Measurements from ENCODE around the gene DCP1B.

DCP1B gene

DNA sequence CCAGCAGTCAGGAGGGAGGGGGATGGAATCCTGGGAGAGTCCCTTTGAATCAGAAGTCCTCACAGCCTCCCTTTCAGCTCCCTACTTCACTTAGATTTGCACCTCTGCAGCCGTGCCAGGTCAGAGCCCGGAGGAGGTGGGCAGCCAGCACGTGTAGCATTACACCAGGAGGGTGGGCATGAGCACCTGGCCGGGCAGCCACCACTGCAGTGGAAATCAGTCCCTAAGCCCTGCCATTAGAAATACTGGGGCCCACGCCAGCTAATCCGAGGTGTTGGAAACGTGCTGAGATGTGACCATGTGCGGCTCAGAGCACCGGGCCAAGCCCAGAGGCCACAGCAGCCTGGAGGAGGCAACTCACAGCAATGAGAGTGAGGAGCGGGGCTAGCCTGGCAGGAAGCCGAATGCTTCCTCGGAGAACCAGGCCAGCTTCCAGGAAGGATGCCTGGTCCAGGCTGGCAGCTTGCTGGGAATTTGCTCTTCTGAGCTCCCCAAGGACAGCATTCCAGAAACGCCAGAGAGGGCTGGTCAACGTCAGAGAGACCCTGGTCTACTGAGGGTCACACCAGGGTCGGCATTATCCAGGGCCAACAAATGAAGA is 76.4 kb downstream of the DCP1B start:
- H3K27me3 ChIP-seq (replicated peaks): peaks cover 9% of the 10 kb centered on the region

DNA sequence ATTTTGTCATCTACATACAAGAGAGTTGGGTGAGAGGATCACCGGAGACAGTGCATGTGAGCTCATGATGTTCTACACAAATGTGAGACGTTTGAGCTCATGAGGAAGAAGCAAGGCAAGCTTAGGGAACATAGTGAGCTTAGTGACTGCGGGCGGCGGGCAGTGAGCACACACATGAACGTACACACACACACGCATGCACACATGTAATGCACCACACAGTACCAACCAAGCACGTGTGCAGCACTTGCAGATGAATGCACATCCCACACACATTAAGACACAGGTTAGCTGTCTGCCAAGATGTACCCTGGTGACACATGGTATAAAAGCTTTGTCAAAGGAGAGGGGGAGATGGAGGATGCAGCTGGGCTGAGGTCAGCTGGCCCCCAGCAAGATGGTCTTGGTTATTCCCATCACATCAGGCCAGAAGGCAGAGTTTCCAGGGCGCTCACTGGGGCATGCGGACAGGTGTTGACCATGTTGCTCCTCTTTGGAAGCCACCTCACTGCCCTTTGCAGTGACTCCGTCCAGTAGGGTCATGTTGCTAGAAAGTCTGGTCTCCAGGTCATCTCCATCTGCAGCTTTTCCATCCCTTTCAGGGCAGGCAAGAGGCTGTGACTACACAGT is 77.1 kb downstream of the DCP1B start:
- H3K27me3 ChIP-seq (replicated peaks): peaks cover 9% of the 10 kb centered on the region
- no peak overlapping the region for H3K27ac ChIP-seq
- no peak for DNase-seq
- TF ChIP-seq, protein P1, sequence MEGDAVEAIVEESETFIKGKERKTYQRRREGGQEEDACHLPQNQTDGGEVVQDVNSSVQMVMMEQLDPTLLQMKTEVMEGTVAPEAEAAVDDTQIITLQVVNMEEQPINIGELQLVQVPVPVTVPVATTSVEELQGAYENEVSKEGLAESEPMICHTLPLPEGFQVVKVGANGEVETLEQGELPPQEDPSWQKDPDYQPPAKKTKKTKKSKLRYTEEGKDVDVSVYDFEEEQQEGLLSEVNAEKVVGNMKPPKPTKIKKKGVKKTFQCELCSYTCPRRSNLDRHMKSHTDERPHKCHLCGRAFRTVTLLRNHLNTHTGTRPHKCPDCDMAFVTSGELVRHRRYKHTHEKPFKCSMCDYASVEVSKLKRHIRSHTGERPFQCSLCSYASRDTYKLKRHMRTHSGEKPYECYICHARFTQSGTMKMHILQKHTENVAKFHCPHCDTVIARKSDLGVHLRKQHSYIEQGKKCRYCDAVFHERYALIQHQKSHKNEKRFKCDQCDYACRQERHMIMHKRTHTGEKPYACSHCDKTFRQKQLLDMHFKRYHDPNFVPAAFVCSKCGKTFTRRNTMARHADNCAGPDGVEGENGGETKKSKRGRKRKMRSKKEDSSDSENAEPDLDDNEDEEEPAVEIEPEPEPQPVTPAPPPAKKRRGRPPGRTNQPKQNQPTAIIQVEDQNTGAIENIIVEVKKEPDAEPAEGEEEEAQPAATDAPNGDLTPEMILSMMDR (IDR thresholded peaks at IDR 0.05; ENCODE audit: low read depth, low read length, missing control alignments): no peak
- no peak overlapping the region for H3K4me3 ChIP-seq (ENCODE audit: low read depth, low read length)
- H3K36me3 ChIP-seq (replicated peaks): no peaks in the 10 kb centered on the region
- in situ Hi-C loops (cut with HindIII; ENCODE audit: low pct_ligation_motif_present, low sequenced_read_pairs): loop anchor here (25.0 kb wide), 1 partner anchor 115 kb away; the partner anchor contains the start of gene LRTM2

More for the DNA sequence above, 76.4 kb downstream of the DCP1B start:
- in situ Hi-C loops (cut with HindIII; ENCODE audit: low pct_ligation_motif_present, low sequenced_read_pairs): loop anchor here (25.0 kb wide), 1 partner anchor 116 kb away; the partner anchor contains the start of gene LRTM2
- no peak for DNase-seq
- H3K27ac ChIP-seq: no peak overlapping the region
- TF ChIP-seq, protein P1 (IDR thresholded peaks at IDR 0.05; ENCODE audit: low read depth, low read length, missing control alignments): no peak
- no peaks in the 10 kb centered on the region for H3K36me3 ChIP-seq (replicated peaks)
- no peak overlapping the region for H3K4me3 ChIP-seq (ENCODE audit: low read depth, low read length)

DNA sequence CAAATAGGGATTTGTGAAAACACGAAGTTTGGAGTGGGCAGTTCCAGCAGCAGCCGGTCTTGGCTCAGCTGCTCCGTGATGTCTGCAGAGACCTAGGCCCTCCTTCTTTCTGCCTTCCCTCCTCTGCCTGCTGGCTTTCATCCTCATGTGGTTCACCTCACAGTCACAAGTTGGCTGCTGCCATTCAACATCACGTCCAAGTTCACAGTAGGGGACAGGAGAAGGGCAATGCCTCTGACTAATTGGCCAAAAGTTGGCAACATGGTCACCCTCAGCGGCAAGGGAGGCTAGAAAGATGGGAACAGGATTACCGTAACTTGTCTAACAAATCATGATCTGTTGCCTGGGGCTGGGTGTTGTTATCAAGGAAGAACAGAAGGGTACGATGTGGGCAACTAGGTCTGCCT is 78.0 kb downstream of the DCP1B start:
- Histone ChIP-seq H3K4me3 (ENCODE audit: low read depth, low read length) (no peak overlapping the region), H3K36me3 (replicated peaks) (no peaks in the 10 kb centered on the region), H3K27ac (no peak overlapping the region), H3K27me3 (replicated peaks) (peaks cover 9% of the 10 kb centered on the region)
- TF ChIP-seq, protein P1 (IDR thresholded peaks at IDR 0.05; ENCODE audit: low read depth, low read length, missing control alignments): no peak
- no peak for DNase-seq
- in situ Hi-C loops (cut with HindIII; ENCODE audit: low pct_ligation_motif_present, low sequenced_read_pairs): loop anchor here (25.0 kb wide), 1 partner anchor 114 kb away; the partner anchor contains the start of gene LRTM2

DNA sequence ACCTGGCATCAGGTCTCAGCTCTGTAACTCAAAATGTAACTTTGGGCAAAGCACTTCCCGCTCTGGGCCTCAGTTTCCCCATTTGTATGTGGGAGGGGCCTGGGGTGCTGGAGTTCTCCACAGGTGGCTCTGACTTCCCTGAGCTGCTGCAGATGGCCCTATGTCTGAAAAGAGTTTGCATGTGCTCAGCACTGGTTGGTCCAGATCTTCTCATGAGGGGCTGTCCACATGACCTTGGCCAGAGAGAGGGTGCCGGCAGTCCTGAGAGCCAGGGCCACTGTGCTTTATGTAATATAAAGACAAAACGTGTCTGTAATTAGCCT is 78.6 kb downstream of the DCP1B start:
- no peak for DNase-seq
- H3K27me3 ChIP-seq (replicated peaks): peaks cover 9% of the 10 kb centered on the region
- TF ChIP-seq, protein P1 (IDR thresholded peaks at IDR 0.05; ENCODE audit: low read depth, low read length, missing control alignments): no peak
- no peak overlapping the region for H3K4me3 ChIP-seq (ENCODE audit: low read depth, low read length)
- no peak overlapping the region for H3K27ac ChIP-seq
- in situ Hi-C loops (cut with HindIII; ENCODE audit: low pct_ligation_motif_present, low sequenced_read_pairs): loop anchor here (25.0 kb wide), 1 partner anchor 113 kb away; the partner anchor contains the start of gene LRTM2
- no peaks in the 10 kb centered on the region for H3K36me3 ChIP-seq (replicated peaks)

DNA sequence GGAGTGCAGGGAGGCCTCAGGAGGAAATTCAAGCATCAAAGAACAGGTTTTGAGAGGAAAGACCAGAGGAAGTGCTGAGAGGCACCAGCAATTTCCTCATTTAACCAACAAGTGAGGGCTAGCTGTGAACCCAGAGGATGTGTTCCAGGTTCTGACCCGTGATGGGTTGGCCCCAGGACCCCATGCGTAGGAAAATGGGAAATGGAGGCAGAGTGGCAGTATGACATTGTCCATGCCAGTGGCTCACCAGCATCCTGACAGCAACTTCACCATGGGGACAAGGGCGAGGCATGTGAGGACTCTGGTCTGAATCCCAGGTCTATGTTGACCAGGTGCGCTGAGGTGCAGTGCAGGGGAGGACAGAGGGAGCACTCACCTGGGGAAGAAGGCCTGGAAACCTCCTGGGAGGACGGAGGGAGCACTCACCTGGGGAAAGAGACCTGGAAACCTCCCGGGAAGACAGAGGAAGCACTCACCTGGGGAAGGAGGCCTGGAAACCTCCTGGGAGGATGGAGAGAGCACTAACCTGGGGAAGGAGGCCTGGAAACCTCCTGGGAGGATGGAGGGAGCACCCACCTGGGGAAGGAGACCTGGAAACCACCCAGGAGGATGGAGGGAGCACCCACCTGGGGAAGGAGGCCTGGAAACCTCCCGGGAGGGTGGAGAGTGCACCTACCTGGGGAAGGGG is 79.1 kb downstream of the DCP1B start:
- TF ChIP-seq, protein P1 (IDR thresholded peaks at IDR 0.05; ENCODE audit: low read depth, low read length, missing control alignments): no peak

More for the DNA sequence above, 79.1 kb downstream of the DCP1B start:
- peaks cover 9% of the 10 kb centered on the region for H3K27me3 ChIP-seq (replicated peaks)
- no peak overlapping the region for H3K4me3 ChIP-seq (ENCODE audit: low read depth, low read length)
- no peak for DNase-seq
- no peaks in the 10 kb centered on the region for H3K36me3 ChIP-seq (replicated peaks)
- H3K27ac ChIP-seq: no peak overlapping the region
- in situ Hi-C loops (cut with HindIII; ENCODE audit: low pct_ligation_motif_present, low sequenced_read_pairs): loop anchor here (25.0 kb wide), 1 partner anchor 113 kb away; the partner anchor contains the start of gene LRTM2
